GM18517 (cell line): ENCODE data around the gene SIT1.
"Not testable (repeated sequence)": the region's sequence is repeated elsewhere in the genome, so short reads cannot be mapped to it uniquely, and the experiment has no call there.

ENCODE experiments used
- ATAC-seq: cut with Tn5 transposase; IDR thresholded peaks from one replicate; pipeline ENCODE4 v1.9.1; 2021; ENCODE audit warnings: mild to moderate bottlenecking, moderate library complexity; ENCODE audit not compliant: unreplicated experiment

The SIT1 gene

DNA sequence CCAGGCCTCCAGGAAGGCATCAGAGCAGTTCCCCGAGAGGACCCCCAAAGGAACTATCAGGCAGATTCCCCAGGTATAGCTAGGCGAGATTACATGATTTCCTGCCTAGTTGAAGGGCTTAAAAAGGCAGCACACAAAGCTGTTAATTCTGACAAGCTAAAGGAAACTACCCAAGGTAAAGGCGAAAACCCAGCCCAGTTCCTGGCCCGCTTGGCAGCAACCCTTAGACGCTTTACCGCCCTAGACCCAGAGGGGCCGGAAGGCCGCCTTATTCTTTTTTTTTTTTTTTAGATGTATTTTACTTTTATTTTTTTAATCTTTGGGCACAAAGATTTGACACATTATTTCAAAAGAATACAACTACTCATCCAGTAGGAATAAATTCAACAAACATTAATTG is 12.0 kb downstream of the SIT1 start:
- ATAC-seq, result not testable (repeated sequence)

DNA sequence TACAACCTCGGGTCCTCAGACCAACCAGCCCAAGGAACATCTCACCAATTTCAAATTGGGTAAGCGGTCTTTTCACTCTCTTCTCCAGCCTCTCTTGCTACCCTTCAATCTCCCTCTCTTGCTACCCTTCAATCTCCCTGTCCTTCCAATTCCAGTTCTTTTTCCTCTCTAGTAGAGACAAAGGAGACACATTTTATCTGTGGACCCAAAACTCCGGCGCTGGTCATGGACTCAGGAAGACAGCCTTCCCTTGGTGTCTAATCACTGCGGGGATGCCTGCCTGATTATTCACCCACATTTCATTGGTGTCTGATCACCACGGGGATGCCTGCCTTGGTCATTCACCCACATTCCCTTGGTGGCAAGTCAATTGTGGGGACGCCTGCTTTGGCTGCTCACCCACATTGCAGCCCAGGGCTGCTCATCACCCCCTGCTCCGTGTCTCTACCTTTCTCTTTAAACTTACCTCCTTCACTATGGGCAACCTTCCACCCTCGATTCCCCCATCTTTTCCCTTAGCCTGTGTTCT is 13.2 kb downstream of the SIT1 start:
- not testable (repeated sequence) for ATAC-seq

GRCh38 chr9:35636877-35637246 is 13.9 kb downstream of the SIT1 start:
- not testable (repeated sequence) for ATAC-seq

DNA sequence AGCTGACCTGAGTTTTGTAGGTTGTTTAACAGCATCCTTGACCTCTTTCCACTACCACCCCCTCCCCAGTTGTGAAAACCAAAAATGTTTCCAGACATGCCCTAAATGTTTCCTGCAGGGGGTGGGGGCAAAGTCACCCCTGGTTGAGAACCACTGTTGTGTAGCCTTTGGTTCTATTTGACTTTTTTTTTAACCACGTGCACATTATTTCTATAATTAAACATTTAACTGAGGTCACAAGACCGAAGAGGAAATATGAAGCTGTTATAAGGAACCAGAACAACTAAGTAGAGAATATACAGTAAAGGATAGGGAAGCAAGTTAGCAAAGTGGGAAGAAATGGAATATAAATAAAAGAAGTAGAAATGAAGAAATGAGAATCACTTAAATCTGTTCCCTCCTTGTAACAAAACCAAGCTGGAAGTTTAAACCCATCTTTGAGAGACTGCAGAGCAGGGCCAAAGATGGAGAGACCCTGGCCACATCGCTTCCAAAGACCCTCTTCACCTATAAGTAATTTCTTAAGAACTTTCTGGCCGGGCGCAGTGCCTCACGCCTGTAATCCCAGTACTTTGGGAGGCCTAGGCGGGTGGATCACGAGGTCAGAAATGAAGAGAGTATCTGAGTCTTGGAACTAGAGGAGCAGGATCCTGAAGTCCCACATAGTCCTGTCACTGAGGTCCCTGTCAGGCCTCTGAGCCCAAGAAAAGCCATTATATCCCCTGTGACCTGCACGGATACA is 14.4 kb downstream of the SIT1 start:
- no peak for ATAC-seq

GRCh38 chr9:35635730-35636129 is 15.0 kb downstream of the SIT1 start:
- no peak for ATAC-seq

DNA sequence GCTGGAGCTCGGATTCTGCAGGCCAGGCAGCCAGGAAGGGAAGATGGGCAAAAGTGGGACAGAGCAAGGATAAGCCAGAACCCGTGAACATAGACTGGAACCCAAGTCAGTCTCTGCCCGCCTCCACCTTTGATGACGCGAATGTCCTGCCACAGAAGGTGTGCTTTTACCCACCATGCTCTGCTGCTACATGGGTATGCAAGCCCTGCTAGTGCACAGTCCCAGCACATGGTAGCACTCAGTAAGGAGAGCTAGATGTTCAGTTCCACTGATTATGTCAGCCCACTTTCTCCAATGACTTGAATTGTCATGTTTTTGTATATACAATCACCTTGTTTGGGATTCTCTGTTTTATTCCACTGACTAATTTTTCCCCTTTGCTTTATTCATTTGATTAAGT is 21.1 kb downstream of the SIT1 start:
- no peak for ATAC-seq

- ATAC-seq, result no peak
These were observed 22.2 kb downstream of the SIT1 start for GRCh38 chr9:35628389-35628991.

GRCh38 chr9:35627575-35627974 is 23.2 kb downstream of the SIT1 start:
- no peak for ATAC-seq

DNA sequence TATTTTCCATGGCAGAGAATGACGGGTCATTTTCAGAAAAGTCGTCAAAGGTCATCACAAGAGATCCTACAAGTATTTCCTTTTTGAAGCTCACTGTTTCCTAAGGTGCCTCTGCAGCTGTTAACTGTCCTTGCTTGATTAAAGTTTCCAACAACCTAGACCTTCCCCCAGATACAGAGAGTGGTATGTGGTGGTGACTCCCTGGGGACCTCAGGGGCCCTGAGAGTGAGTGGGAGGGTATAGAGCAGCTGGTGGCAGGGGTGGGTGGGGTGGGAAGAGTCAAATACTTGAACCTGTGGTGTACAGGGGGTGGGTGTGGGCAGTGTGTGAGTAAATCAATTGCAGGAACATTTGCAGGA is 31.0 kb downstream of the SIT1 start:
- ATAC-seq, result peak; percentile 62

DNA sequence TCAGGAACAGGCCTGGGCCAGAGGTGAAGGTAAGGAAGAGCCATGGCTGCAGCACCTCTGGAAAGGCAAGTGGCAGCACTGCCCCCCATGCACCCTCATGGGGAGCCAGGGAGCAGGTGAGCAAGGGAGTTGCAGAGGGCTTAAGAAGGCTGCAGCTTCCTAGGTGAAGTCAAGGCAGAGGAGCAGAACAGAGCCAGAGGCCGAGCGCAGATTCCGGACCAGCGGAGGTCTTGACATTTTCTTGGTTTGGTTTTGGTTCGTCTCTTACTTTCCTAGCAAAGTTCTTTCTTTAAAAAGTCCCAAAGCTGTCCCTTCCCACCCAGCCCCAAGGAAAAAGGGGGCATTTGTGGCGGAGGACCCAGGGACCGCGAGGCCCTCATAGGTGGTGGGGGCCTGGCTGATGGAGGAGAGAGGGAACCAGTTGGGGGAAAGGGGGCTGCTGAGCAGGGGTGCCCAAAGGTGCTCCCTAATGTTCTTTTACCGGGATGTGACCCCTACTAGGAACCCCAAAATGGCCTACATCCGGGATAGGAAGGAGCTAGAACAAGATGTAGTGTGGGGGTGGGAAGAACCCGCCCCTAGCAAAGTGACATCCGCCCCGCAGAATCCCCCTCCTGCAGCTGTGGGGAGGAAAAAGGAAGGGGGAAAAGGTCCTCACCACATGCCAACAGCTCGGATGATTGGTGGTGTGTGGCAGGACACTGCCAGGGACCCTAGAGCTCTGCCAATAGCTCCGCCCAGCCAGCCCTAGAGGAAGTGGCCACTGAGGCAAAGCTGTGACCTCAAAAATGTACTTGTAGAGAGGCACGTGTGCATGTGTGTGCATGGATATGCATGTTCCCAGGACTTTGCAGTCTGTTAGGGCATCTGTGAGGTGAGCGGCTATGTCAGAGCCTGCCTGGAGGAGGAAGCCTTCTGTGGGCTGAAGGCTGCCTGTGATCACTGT is 31.6 kb downstream of the SIT1 start:
- peak; percentile 49 for ATAC-seq

- ATAC-seq, result no peak
These were observed 32.4 kb downstream of the SIT1 start, which contains the start of gene CD72 for GRCh38 chr9:35618325-35618727. CD72 (minus strand) TSS chr9:35618413; CDS start chr9:35618303, 110 bp downstream.

DNA sequence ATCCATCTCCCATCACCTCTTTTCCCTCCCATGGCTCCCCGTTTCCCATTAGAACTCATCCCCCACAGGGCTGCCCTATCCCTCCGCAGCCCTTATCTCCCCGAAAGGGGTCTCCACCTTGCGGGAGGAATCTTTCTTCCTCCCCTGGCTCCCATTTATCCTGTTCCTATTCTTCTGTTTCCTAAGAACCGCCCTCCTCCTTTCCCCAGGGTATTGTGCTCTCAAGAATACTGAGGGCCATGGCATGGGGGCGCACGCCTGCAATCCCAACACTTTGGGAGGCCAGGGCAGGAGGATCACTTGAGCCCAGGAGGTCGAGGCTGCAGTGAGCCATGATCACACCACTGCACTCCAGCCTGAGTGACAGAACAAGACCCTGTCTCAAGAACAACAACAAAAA is 33.2 kb downstream of the SIT1 start:
- no peak for ATAC-seq

- ATAC-seq, result no peak
These were observed 33.9 kb downstream of the SIT1 start for GRCh38 chr9:35616681-35617459.

DNA sequence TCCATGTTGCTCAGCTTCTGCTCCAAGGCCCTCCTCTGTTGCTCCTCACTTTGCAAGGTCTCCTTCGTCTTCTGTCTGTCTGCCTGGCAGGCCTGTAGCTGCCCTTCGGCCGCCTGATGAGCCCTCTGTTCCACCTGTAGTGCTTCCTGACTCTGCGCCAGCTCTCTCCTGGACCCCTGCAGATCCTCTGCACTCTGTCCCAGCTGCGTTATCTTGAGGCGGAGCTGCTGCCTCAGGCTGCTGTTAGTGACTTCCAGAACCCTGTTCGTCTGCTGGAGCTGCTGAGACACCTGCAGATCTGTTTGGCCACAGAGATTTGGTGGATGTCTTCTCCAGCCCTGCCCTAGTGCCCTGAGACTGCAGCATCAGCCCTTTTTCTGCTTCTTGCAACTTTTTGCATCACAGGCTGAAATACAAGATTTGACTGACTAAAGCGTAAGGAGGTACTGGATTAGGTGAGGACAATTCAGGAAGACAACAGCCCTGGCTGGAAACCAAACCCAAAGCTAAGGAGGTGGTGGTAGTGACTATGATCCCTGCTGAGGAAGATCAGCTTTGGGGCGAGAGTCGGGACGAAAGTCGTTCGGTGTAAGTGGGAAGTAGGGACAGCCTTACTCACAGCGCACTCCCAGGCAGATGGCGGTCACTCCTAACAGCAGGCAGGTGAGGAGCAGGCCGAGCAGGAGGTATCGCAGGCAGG is 34.6 kb downstream of the SIT1 start:
- no peak for ATAC-seq

DNA sequence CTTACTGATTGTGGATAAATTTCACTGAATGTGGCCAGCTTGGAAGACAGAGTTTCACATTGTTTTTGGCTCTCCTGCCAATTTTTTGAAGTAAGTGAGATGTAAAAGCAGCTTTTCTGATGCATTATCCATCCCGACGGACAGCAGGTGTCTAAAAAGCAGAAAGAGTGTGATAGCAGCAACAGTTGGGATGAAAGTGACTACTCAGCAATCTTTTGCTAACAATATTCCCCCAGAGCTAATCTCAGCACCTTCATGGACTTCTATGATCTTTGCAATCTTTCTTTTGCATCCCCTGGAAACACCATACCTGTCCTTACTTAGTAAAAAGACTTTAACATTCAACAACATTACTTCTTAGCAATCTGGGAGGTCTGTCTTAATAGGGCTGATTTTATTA is 37.9 kb downstream of the SIT1 start:
- no peak for ATAC-seq

DNA sequence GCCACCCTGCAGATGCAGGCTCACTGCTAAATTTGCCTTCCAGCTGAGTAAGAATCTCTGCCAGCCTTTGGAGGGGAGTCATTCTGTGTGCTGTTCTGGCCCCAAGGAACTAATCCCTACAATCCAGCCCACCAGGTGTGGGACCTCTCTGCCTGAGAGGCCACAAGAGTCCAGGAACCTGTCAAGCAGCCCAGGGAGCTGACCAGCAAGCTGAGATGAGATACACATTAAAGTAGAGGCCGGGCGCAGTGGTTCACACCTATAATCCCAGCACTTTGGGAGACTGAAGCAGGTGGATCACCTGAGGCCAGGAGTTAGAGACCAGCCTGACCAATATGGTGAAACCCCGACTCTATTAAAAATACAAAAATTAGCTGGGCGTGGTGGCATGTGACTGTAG is 38.7 kb downstream of the SIT1 start:
- ATAC-seq, result not testable (repeated sequence)

DNA sequence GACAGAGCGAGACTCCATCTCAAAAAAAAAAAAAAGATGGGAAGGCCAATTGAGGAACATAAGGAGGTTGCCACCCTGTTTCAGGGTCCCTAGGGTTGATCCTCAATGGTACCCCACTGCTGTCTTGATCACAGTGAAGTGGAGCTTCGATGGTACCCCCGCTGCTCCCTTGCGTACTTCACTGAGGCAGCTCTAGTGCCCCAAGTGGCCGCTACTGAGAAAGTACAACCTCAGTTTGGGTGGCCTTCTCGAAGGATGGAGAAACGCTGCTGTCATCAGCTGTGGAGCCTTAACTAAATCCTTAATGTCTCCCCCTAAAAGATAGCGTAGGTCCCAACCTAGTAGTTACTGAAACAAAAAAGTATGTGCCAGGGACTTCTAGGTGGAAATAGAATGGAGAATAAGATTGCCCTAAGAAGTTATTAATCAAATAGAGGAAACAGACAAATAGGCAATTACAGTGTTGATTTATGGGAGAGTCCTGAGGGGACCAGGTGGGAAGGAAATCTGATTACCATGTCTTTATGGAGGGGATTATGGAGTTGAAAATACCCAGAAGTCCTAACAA is 39.4 kb downstream of the SIT1 start:
- no peak for ATAC-seq

- ATAC-seq, result no peak
These were observed 40.9 kb downstream of the SIT1 start for GRCh38 chr9:35609820-35610163.

DNA sequence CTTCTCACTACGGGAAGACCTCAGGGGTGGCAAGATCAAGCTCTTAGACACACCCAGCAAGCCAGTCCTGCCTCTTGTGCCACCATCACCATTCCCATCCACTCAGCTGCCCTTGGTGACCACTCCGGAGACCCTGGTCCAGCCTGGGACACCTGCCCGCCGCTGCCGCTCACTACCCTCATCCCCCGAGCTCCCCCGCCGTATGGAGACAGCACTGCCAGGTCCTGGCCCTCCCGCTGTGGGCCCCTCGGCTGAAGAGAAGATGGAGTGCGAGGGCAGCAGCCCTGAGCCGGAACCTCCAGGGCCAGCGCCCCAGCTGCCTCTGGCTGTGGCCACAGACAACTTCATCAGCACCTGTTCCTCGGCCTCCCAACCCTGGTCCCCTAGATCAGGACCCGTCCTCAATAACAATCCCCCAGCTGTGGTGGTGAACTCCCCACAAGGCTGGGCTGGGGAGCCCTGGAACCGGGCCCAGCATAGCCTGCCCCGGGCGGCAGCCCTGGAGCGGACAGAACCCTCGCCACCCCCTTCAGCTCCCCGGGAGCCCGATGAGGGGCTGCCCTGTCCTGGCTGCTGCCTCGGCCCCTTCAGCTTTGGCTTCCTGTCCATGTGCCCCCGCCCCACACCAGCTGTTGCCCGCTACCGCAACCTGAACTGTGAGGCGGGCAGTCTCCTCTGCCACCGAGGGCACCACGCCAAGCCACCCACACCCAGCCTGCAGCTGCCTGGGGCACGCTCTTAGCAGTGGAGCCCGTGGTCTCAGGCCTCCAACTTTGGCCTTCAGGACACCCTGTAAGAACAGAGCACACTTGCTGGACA is 41.5 kb downstream of the SIT1 start:
- ATAC-seq, result no peak
